Naive B cell (primary cell): ENCODE data around the gene TM6SF1. TPM values are rescaled to one million over a fixed set of nuclear protein-coding genes. Genes with fewer than 3 reads are reported as not detected.
A peak's percentile ranks its signal among the peaks of the same experiment; 100 is the strongest.
"Not testable (repeated sequence)": the region's sequence is repeated elsewhere in the genome, so short reads cannot be mapped to it uniquely, and the experiment has no call there.

Experiments
- ATAC-seq, 2 donors: fragments of 150-1000 bp; cut with Tn5 transposase; 2 replicates each; pipeline ENCODE4 v1.10.0; 2021; ENCODE audit warnings: low read depth in 2 of 2, mild to moderate bottlenecking in 2 of 2, moderate library complexity in 2 of 2
- DNase-seq: peaks from one replicate; pipeline ENCODE4 v3.0.0; 2022
- H3K27ac Mint-ChIP-seq, 6 donors: one replicate each; pipeline ENCODE4 v1.8.0; 2020 to 2022; ENCODE audit warnings: mild to moderate bottlenecking in 6 of 6, mixed read lengths in 6 of 6, moderate library complexity in 5 of 6, inconsistent platforms in 2 of 6
- H3K27me3 Mint-ChIP-seq, 3 donors: one replicate each; pipeline ENCODE4 v1.8.0; 2021 to 2022; ENCODE audit warnings: mixed read lengths in 3 of 3, mild to moderate bottlenecking in 1 of 3
- H3K36me3 Mint-ChIP-seq, 2 donors: one replicate each; pipeline ENCODE4 v1.8.0; 2020 to 2022; ENCODE audit warnings: mixed read lengths in 2 of 2, inconsistent platforms in 1 of 2, mild to moderate bottlenecking in 1 of 2
- H3K4me1 Mint-ChIP-seq, 3 donors: one replicate each; pipeline ENCODE4 v1.8.0; 2020 to 2022; ENCODE audit warnings: mixed read lengths in 3 of 3, inconsistent platforms in 1 of 3, mild to moderate bottlenecking in 1 of 3, moderate library complexity in 1 of 3
- H3K4me3 Mint-ChIP-seq, 8 donors: one replicate each; pipeline ENCODE4 v1.8.0; 2020 to 2022; ENCODE audit warnings: mild to moderate bottlenecking in 8 of 8, mixed read lengths in 8 of 8, moderate library complexity in 8 of 8, inconsistent platforms in 2 of 8
- H3K9me3 Mint-ChIP-seq, 7 donors: one replicate each; pipeline ENCODE4 v1.8.0; 2020 to 2022; ENCODE audit warnings: mixed read lengths in 7 of 7, mild to moderate bottlenecking in 5 of 7, inconsistent platforms in 2 of 7, moderate library complexity in 1 of 7
- polyA plus RNA-seq, 6 donors: library from polyadenylated mRNA; unstranded; fragments of 300-500 nt; fragmentation: Illumina TruSeq; gene quantifications; one replicate each; pipeline ENCODE4 v1.2.3, GENCODE V29; 2021; ENCODE audit warnings: low read depth in 6 of 6

Gene TM6SF1
- polyA plus RNA-seq: 1 to 10 TPM in 4 of 6 donors, under 1 TPM in 2; 0.94 to 2.8 (median 1.6) TPM

DNA sequence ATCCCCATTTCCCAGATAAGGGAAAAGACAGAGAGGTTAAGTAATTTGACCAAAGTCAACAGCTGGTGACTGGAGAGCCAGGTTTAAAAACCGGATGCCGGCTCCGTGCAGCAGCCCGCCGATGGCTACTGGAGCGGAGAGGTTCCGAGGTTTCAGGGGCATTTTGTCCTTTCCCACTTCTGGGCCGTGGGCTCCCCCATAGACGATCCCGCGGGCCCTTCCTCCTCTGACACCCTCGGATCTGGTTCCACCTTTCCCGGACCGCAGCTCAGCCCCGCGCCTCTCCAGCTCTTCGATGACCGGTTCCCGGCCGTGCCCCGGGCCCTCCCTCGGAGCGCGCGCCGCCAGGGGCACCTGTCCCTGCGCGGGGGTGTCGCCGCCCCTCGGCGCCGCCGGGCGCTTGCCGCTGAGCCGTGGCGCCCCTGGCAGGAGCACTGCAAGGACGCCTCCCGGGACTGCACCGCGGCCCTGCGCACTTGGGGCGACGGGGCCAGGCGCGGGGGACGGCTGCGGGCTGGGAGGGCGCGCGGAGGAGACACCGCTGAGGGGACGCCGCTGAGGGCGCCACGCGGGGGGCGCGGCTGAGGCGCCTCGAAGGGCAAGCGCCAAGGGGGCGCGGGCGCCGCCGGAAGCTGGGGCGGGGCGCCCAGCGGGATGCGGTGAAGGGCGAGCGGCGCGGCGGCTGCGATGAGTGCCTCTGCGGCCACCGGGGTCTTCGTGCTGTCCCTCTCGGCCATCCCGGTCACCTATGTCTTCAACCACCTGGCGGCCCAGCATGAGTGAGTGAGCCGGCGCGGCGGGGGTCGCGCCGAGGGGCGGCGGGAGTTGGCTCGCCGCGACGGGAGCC is at the start of gene TM6SF1:
TM6SF1 (plus strand) TSS at position 652 of the 847 bp plus-strand sequence; CDS start at position 688, 36 bp downstream.
- H3K9me3 Mint-ChIP-seq: peaks cover 0 to 5% (median 0%) of the 10 kb centered on the region in 7 donors
- peaks cover 6 to 7% of the 10 kb centered on the region in 2 donors for H3K36me3 Mint-ChIP-seq
- peak within 1 kb of the TSS; percentile 83 to 95 (median 90) for H3K4me3 Mint-ChIP-seq
- peaks cover 14 to 32% (median 22%) of the 10 kb centered on the region in 3 donors for H3K4me1 Mint-ChIP-seq
- peak within 1 kb of the TSS in 5 of 6 donors; percentile 48 to 89 (median 85) for H3K27ac Mint-ChIP-seq
- DNase-seq (peak; percentile 19), ATAC-seq (peak; percentile 47 to 48)
- H3K27me3 Mint-ChIP-seq: peaks cover 12 to 53% (median 26%) of the 10 kb centered on the region in 3 donors

DNA sequence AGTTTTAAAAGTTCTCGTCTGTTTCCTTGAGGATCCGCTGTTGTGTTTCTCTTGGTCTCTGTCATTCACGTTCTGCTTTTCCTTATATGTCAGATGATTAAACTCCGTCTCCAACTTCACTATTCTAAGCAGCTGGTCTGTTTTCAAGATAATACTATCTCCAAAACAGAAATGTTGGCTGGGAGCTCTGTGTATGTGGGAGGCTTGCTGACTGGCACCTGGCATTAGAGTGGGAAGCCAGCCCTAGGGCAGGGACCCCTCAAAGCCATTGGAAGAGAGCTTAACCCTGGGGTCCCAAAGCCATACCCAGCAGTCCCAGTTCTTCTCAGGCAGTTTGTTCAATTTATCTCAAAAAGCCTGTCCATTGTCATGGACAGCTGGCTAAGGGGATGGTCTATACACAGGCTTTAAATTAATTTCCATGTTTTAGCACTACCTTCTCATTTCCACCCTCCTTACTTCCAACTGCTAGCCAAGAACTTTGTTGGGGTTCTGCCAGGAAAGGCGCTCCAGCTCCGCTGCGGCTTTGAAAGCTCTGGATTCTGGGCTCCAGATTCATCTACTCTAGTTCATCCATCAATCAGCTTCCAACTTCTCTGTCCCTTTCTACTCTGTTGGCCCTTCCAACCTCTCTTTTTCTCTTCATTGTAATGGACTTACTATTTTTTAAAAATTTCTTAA is 49.6 kb upstream of the TM6SF1 start:
- Mint-ChIP-seq H3K4me3 (no peak overlapping the region), H3K9me3 (no peaks in the 10 kb centered on the region), H3K27ac (peak overlapping the region in 2 of 6 donors; percentile 78 to 82), H3K27me3 (no peaks in the 10 kb centered on the region), H3K36me3 (peaks cover 0 to 4% of the 10 kb centered on the region in 2 donors), H3K4me1 (peaks cover 8 to 19% (median 17%) of the 10 kb centered on the region in 3 donors)
- DNase-seq: no peak
- no peak for ATAC-seq

DNA sequence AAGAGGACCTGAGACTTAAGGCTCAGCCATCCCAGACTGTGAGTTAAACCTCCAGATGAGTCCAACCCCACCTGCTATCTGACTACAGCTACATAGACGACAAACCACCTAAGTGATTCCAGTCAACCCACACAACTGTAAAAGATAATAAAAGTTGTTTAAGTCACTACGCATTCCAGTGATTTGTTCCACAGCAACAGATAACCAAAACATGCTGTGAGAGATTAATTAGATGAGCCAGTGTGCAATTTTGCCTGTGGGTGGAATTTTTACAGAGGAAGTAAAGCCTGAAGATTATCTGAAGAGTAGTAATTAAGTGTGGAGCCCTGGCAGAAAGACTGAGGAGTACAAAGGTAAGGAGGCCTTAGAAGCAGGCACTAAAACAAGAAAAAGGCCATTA is 45.8 kb upstream of the TM6SF1 start:
- no peaks in the 10 kb centered on the region for H3K27me3 Mint-ChIP-seq
- no peaks in the 10 kb centered on the region for H3K9me3 Mint-ChIP-seq
- ATAC-seq: no peak
- H3K4me1 Mint-ChIP-seq: peaks cover 13 to 31% (median 26%) of the 10 kb centered on the region in 3 donors
- H3K4me3 Mint-ChIP-seq: no peak overlapping the region
- H3K36me3 Mint-ChIP-seq: no peaks in the 10 kb centered on the region
- H3K27ac Mint-ChIP-seq: no peak overlapping the region
- DNase-seq: no peak

DNA sequence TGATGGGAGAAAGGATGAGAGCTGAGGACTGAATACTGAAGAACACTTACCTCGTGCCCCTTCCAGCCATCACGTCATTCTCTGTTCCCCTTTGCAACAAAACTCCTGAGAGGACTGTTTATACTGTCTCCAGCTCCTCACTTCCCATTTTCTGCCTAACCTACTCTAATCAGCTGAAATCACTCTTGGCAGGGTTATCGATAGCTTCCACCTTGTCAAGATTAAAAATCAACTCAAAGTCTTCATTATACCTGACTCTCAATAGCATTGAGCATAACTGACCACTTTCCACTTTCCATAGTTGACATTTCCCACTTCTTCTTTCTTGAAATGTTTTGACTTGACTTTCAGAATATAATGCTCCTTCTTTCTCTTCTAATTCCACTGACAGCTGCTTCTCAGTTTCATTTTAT is 44.7 kb upstream of the TM6SF1 start:
- no peak overlapping the region for H3K4me3 Mint-ChIP-seq
- ATAC-seq (peak in 1 of 2 donors; percentile 27), DNase-seq (peak; percentile 23)
- no peaks in the 10 kb centered on the region for H3K9me3 Mint-ChIP-seq
- H3K36me3 Mint-ChIP-seq: no peaks in the 10 kb centered on the region
- H3K27ac Mint-ChIP-seq: no peak overlapping the region
- H3K27me3 Mint-ChIP-seq: no peaks in the 10 kb centered on the region
- H3K4me1 Mint-ChIP-seq: peaks cover 10 to 22% (median 22%) of the 10 kb centered on the region in 3 donors

DNA sequence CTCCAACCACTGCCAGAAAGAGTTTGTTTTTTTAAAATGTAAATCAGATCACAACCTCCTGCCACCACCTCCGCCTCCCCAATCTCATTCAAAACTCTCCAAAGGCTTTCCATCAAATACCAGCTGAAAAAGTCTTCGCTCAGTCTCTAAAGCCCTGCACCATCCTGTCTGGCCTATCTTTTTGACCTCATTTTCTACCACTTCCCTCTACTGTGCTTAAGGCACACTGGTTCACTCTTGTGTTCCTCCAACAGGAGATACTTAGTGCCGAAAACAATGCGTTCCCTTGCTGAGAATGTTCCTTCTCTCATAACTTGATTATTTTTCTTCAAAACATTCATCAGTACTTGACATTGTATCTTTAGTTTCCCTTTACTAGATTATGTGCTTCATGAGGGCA is 43.9 kb upstream of the TM6SF1 start:
- H3K36me3 Mint-ChIP-seq: no peaks in the 10 kb centered on the region
- ATAC-seq: no peak
- no peak overlapping the region for H3K4me3 Mint-ChIP-seq
- no peak for DNase-seq
- H3K27ac Mint-ChIP-seq: no peak overlapping the region
- H3K9me3 Mint-ChIP-seq: no peaks in the 10 kb centered on the region
- H3K27me3 Mint-ChIP-seq: no peaks in the 10 kb centered on the region
- peaks cover 7 to 22% (median 22%) of the 10 kb centered on the region in 3 donors for H3K4me1 Mint-ChIP-seq

DNA sequence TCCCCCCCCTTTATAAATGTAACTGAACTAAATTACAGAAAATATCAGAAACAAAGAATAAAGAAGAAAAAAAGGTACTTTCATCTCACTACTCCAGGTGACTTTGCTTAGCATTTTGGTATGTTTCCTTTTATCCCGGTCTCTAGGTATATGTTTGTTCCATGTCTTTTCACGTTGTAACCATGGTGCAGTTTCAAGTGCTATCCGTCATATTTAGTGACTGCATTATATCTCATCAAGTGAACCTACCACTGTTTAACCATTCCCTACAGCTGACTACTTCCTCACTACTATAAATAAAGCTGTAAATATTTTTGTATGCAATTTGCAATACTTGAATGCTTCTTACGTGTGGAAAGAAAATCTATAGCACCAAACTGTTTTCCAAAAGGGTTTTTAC is 42.6 kb upstream of the TM6SF1 start:
- Mint-ChIP-seq H3K36me3 (no peaks in the 10 kb centered on the region), H3K9me3 (peaks cover 0 to 8% (median 4%) of the 10 kb centered on the region in 7 donors)
- ATAC-seq: no peak

DNA sequence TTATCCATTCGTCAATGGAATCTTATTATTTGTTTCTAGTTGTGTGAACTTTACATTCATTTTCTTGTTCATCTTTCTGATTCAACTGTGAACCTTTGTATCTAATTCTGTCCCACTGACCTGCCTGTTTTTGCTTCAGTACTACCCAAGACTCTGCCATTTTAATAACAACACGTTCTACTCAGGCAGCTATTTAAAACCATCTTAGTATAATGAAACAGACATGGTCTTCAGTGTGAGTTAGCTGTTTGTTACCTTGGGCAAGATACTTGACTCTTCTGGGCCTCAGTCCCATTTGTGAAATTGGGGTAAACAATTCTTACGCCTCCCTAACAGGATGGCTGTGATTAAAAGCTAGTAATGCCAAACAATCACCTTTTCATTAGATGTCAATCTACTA is 42.0 kb upstream of the TM6SF1 start:
- ATAC-seq: no peak
- Mint-ChIP-seq H3K27ac (peak overlapping the region in 5 of 6 donors; percentile 4 to 87 (median 41)), H3K27me3 (no peaks in the 10 kb centered on the region)

More for the DNA sequence above, 42.6 kb upstream of the TM6SF1 start:
- no peak for DNase-seq
- no peaks in the 10 kb centered on the region for H3K27me3 Mint-ChIP-seq
- peak overlapping the region in 2 of 6 donors; percentile 27 to 41 for H3K27ac Mint-ChIP-seq
- peaks cover 6 to 22% (median 18%) of the 10 kb centered on the region in 3 donors for H3K4me1 Mint-ChIP-seq
- H3K4me3 Mint-ChIP-seq: peak overlapping the region; percentile 22 to 93 (median 86)

DNA sequence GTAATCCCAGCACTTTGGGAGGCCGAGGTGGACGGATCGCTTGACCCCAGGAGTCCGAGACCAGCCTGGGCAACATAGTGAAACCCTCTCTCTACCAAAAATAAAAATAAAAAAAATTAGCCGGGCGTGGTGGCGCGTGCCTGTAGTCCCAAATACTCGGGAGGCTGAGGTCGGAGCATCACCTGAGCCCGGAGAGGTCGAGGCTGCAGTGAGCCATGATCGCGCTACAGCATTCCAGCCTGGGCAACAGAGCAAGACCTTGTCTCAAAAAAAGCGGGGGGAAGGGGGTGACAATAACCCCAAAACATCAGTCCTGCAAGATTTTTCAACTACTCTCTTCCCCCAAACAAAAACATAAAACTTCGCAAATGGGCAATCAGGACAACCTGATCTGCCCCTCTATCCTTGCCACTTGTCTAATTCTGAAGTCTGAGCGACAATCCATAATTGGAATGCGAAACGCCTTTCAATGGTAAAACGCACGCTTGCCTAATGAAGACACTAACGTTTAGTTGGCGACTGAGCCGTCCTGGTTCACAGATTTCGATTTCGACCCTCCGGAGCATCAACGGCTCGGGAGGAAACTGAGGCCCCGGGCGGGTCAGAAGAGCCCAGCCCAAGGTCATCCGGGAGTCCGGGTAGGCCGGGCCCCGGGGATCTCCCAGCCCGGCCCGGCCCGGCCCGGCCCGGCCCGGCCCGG is 41.3 kb upstream of the TM6SF1 start:
- Mint-ChIP-seq H3K9me3 (peaks cover 0 to 8% (median 4%) of the 10 kb centered on the region in 7 donors), H3K36me3 (no peaks in the 10 kb centered on the region), H3K4me3 (peak overlapping the region; percentile 64 to 93 (median 88)), H3K27ac (peak overlapping the region in 4 of 6 donors; percentile 39 to 92 (median 72)), H3K4me1 (peaks cover 6 to 22% (median 18%) of the 10 kb centered on the region in 3 donors), H3K27me3 (no peaks in the 10 kb centered on the region)
- ATAC-seq (no peak), DNase-seq (no peak)

More for the DNA sequence above, 42.0 kb upstream of the TM6SF1 start:
- H3K4me1 Mint-ChIP-seq: peaks cover 6 to 22% (median 18%) of the 10 kb centered on the region in 3 donors
- peaks cover 0 to 8% (median 4%) of the 10 kb centered on the region in 7 donors for H3K9me3 Mint-ChIP-seq
- peak overlapping the region; percentile 64 to 93 (median 88) for H3K4me3 Mint-ChIP-seq
- H3K36me3 Mint-ChIP-seq: no peaks in the 10 kb centered on the region
- DNase-seq: no peak

DNA sequence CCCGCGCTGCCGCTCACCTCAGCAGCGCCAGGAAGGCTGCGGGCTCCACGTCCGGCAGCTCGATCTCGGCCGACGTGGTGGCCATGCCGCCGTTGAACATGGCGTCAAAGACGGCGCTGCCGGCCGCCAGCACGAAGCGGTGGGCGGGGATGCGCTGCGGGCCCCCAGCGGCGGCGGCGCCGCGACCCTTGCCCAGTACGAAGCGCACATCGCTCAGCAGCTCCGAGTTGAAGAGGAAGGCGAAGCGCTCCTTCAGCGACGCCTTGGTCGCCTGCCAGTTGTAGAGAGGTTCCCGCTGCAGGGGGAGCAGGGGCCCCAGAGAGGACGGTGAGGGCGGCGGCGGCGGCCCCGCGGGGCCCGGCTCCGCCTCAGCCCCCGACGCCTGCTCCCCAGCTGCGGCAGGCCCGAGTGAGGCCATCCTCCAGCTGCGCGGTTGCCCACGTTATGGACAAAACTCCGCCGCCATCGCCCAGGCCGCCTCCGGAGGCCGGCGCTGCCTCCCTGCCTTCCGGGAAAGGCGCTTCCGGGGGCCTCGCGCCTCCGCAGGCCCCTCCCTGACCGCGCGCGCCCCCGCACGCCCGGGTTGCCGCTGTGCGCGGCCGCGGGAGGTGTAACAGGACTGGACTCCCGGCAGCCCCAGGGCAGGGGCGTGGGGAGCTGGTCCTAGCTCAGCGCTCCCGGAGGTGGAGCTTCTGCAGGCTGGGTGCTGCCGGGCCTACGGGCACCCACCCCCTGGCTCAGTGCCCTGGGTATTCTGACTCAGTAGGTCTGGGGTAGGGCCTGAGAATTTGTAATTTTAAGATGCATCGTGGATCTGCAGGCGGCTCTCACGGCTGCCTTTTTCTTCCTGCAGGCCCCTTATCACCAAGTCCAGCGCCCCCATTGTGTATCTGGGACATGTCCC is 40.5 kb upstream of the TM6SF1 start, which contains the start of gene BTBD1:
BTBD1 (minus strand) TSS at position 519 of the 904 bp plus-strand sequence; CDS start at position 418, 101 bp downstream.
- ATAC-seq (peak; percentile 78 to 81), DNase-seq (peak; percentile 80)
- H3K9me3 Mint-ChIP-seq: peaks cover 0 to 8% (median 4%) of the 10 kb centered on the region in 7 donors
- peak within 1 kb of the TSS in 5 of 6 donors; percentile 44 to 92 (median 61) for H3K27ac Mint-ChIP-seq
- no peaks in the 10 kb centered on the region for H3K36me3 Mint-ChIP-seq
- peak within 1 kb of the TSS; percentile 64 to 93 (median 88) for H3K4me3 Mint-ChIP-seq
- peaks cover 6 to 22% (median 18%) of the 10 kb centered on the region in 3 donors for H3K4me1 Mint-ChIP-seq
- H3K27me3 Mint-ChIP-seq: no peaks in the 10 kb centered on the region

DNA sequence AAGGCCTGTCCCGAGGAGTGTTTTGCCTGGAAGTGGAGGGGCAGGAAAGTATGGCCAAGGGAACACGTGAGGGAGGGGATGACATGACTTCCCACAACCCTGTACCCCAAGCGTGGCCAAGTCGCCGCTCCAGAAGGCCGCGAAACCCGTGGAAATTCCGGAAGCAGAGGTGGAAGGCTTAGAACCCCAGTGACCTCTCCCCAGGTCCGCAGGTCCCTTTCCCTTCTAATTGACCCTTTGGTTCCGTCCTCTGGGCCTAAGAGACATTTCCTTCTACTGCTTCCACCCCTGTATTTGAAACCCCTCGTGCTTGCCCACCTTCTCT is 39.8 kb upstream of the TM6SF1 start:
- no peaks in the 10 kb centered on the region for H3K36me3 Mint-ChIP-seq
- H3K4me1 Mint-ChIP-seq: peaks cover 6 to 22% (median 18%) of the 10 kb centered on the region in 3 donors
- peak overlapping the region; percentile 64 to 93 (median 79) for H3K4me3 Mint-ChIP-seq
- no peak for DNase-seq
- peak overlapping the region in 5 of 6 donors; percentile 36 to 83 (median 61) for H3K27ac Mint-ChIP-seq
- no peak for ATAC-seq
- peaks cover 0 to 11% (median 7%) of the 10 kb centered on the region in 7 donors for H3K9me3 Mint-ChIP-seq
- peaks cover 0 to 4% (median 0%) of the 10 kb centered on the region in 3 donors for H3K27me3 Mint-ChIP-seq

DNA sequence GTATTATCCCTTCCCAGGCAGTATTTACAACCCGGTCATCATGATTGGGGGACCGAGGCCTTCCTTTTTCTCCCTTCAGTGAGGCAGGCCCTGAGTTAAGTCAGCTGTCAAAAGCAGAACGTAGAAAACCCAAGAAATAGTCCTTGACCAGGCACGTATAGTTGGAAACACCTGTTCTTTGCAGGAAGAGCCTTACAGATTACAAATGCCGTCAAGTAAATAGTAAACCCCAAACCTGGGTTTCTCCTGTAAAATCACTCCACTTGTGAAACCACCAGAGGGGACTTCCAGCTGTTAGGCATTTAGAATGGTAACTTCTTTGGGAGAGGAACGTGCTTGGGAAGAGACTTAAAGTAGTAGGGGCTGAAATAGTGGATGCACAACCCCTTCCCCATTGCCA is 39.4 kb upstream of the TM6SF1 start:
- ATAC-seq (no peak), DNase-seq (no peak)
- H3K4me3 Mint-ChIP-seq: peak overlapping the region; percentile 42 to 93 (median 76)
- no peaks in the 10 kb centered on the region for H3K36me3 Mint-ChIP-seq
- peaks cover 0 to 15% (median 7%) of the 10 kb centered on the region in 7 donors for H3K9me3 Mint-ChIP-seq
- peaks cover 0 to 4% (median 0%) of the 10 kb centered on the region in 3 donors for H3K27me3 Mint-ChIP-seq
- peaks cover 6 to 22% (median 18%) of the 10 kb centered on the region in 3 donors for H3K4me1 Mint-ChIP-seq
- peak overlapping the region in 4 of 6 donors; percentile 36 to 83 (median 58) for H3K27ac Mint-ChIP-seq

DNA sequence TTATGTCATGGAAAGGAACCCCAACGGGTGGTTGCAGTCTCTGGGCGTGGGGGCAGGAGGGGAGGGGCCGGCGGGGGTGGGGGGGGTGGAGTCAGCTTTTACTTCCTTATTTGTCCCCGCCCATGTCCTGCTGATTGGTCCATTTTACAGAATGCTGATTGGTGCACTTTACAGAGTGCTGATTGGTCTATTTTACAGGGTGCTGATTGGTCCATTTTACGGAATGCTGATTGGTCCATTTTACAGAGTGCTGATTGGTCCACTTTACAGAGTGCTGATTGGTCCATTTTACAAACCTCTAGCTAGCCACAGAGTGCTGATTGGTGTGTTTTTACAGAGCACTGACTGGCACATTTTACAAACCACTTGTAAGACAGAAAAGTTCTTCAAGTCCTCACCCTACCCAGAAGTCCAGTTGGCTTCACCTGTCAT is 38.2 kb upstream of the TM6SF1 start:
- peak overlapping the region in 3 of 6 donors; percentile 39 to 79 (median 44) for H3K27ac Mint-ChIP-seq
- ATAC-seq: peak; percentile 5 to 8

More for the DNA sequence above, 38.2 kb upstream of the TM6SF1 start:
- peaks cover under 1 to 26% (median 17%) of the 10 kb centered on the region in 7 donors for H3K9me3 Mint-ChIP-seq
- peak overlapping the region in 3 of 8 donors; percentile 39 to 93 (median 44) for H3K4me3 Mint-ChIP-seq
- peaks cover 6 to 22% (median 18%) of the 10 kb centered on the region in 3 donors for H3K4me1 Mint-ChIP-seq
- H3K27me3 Mint-ChIP-seq, H3K36me3 Mint-ChIP-seq: not testable (repeated sequence)
- DNase-seq: peak; percentile 27
